HT-29 (cell line): Measurements from ENCODE around the gene PTF1A. TPM values are rescaled to one million over a fixed set of nuclear protein-coding genes. Genes with fewer than 3 reads are reported as not detected.

ENCODE experiments used
- DNase-seq: peaks from one replicate; pipeline ENCODE4 v3.0.0-alpha.2; 2015; ENCODE audit warnings: low spot score
- total RNA-seq: library from RNA; depleted of rRNA; stranded (reverse); fragments of >200 nt; shearing (Covaris generic); gene quantifications from 2 replicates; pipeline ENCODE4 v1.2.3, GENCODE V29; 2014; rRNA removed

The PTF1A gene
- not detected in 2 replicates for total RNA-seq

- DNase-seq = no peak
Observed at GRCh38 chr10:23191764-23192711, at the start of gene PTF1A. PTF1A (plus strand) TSS chr10:23192312; CDS start chr10:23192531, 219 bp downstream.

GRCh38 chr10:23146258-23146657 is 45.9 kb upstream of the PTF1A start:
- DNase-seq = no peak

- DNase-seq = no peak
Observed at GRCh38 chr10:23147035-23147434, 45.1 kb upstream of the PTF1A start.

- DNase-seq = no peak
Observed at GRCh38 chr10:23148214-23148613, 43.9 kb upstream of the PTF1A start.

GRCh38 chr10:23150091-23150490 is 42.0 kb upstream of the PTF1A start:
- DNase-seq = no peak

GRCh38 chr10:23150610-23151009 is 41.5 kb upstream of the PTF1A start:
- DNase-seq = no peak

- no peak for DNase-seq
Observed at GRCh38 chr10:23151071-23151470, 41.0 kb upstream of the PTF1A start.

GRCh38 chr10:23155169-23155568 is 36.9 kb upstream of the PTF1A start:
- DNase-seq = no peak

- no peak for DNase-seq
Observed at GRCh38 chr10:23156447-23157150, 35.5 kb upstream of the PTF1A start.

GRCh38 chr10:23157239-23157681 is 34.9 kb upstream of the PTF1A start:
- DNase-seq = no peak

- DNase-seq = peak; percentile 47
Observed at GRCh38 chr10:23157691-23158369, 34.3 kb upstream of the PTF1A start.

GRCh38 chr10:23158370-23158769 is 33.7 kb upstream of the PTF1A start:
- peak; percentile 83 for DNase-seq

- DNase-seq = no peak
Observed at GRCh38 chr10:23171232-23171876, 20.8 kb upstream of the PTF1A start.

GRCh38 chr10:23172429-23173213 is 19.5 kb upstream of the PTF1A start:
- DNase-seq = no peak

- DNase-seq = no peak
Observed at GRCh38 chr10:23173214-23174073, 18.7 kb upstream of the PTF1A start.

- no peak for DNase-seq
Observed at GRCh38 chr10:23174074-23174976, 17.8 kb upstream of the PTF1A start.

- DNase-seq = no peak
Observed at GRCh38 chr10:23174977-23175512, 17.1 kb upstream of the PTF1A start.

- DNase-seq = no peak
Observed at GRCh38 chr10:23186178-23186577, 5.9 kb upstream of the PTF1A start.
